ENCODE measurements around the gene TK1.

TK1 gene

DNA sequence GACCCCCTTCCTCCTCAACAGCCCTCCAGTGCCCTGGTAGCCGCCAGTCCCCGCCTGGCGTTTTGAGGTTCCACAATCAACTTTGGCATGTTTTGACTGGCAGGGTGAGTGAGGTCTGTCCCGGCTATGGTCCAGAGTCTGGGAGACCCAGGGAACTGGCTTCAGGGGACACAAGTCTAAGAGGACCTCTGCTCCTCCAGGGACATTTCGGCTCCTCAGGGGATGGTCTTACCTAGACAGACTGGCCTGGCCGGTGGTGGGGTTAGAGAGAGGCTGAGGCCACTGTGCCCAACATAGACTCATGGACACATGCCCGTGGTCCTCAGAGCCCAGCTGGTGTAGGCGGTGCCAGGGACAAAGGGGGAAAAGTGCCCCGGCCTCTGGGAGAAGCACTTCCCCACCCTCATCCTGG, 54.1 kb downstream of the TK1 start:
- DNase-seq = no peak

GRCh38 chr17:78132084-78132676, 54.7 kb downstream of the TK1 start:
- no peak for DNase-seq

- no peak for DNase-seq
Measured at GRCh38 chr17:78131172-78132083, 55.4 kb downstream of the TK1 start.

GRCh38 chr17:78130437-78131101, 56.3 kb downstream of the TK1 start, which contains the start of gene TMC8:
TMC8 (plus strand) TSS chr17:78130771; CDS start chr17:78131589, 818 bp downstream.
- DNase-seq = no peak

GRCh38 chr17:78130090-78130436, 56.8 kb downstream of the TK1 start:
- DNase-seq = no peak

GRCh38 chr17:78129351-78130089, 57.3 kb downstream of the TK1 start:
- no peak for DNase-seq

- DNase-seq = no peak
Measured at GRCh38 chr17:78128551-78129350, 58.1 kb downstream of the TK1 start, which contains the start of gene TMC6. TMC6 (minus strand) TSS chr17:78128755; CDS start chr17:78126832, 1,923 bp downstream.

GRCh38 chr17:78127888-78128550, 58.8 kb downstream of the TK1 start:
- no peak for DNase-seq

DNA sequence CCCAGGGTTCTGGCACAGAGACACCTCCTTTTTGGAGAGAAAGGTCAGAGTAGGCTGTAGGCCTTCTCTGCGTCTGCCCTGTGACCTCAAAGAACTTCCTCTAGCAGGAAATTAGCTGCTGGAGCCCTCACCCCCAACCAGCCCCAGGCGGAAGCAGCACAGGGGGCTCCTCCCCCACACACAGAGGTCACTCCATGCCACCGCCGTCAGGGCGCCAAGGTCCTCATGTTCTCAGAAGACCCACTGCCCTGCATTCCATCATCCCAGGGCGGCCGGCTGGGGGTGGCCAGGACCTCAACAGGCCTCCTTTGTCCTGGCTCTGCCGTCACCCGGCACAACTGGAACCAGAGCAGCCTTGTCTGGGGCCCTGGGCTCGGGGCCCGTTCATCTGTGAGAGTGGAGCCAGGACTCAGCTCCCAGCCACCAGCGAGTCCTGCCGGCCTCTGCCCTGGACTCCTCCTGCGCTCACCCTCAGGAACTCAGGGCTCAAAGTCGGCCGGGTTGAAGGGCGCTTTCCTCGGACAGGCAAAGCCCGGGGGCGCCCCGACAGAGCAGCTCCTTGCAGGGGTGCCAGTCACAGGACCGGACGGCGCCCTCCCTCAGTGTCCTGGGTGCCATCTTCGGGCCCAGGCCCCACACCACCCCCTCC, 59.5 kb downstream of the TK1 start:
- no peak for DNase-seq

DNA sequence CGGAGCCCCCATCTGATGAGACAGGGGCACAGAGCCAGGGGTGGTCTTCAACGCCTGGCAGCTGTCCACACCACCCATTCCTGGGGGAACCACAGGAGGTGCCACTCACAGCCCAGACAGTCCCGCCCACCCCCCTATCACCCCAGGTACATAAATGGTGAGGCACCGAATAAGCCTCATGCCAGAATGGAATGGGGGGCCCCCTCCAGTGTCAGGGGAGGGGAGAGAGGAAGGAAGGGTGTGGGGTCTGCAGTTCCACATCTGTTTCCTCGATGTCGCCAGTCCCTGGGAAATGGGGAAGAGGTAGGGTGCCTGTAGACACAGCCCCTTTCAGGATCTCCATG, 60.0 kb downstream of the TK1 start:
- no peak for DNase-seq

DNA sequence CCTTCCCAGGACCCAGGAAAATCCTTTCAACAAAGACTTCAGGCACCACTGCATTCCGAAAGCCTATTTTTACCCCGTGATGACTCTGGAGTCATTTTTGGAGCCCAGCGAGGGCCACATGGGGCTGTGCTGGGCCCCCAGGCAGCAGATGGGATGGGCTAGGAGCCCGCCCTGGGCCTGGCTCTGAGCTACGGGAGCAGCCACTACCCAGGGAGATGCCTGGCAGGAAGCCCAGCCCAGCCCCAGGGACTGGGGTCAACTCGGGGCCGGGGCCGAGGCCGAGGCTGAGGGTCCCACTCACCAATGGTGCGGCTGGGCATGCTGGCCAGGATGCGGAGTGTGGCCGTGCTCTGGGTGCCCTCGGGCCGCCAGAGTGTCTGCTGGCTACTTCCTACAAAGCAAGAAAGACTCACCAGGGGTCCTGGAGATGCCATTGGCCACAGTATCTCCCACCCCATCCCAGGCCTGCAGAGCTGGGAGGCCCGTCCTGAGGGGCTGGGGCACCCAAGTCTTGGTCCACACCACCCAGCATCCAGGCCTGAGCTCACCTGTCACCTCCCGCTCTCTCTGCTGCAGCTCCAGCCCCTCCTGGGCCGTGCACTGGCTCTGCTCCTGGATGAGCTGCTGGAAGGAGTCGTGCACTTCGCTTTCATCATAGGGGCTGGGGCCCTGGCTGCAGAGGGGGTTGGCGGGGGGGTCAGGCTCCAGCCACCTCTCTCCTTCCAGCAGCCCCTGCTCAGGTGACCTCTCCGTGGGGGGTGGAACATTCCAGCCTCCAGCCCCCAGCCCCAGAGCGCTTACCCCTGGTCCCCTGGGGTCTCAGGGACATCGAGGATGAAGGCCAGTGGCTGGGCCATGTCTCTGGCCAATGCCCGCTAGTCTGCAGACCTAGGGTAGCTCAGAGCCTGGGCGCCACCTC, 60.6 kb downstream of the TK1 start:
- DNase-seq = no peak

GRCh38 chr17:78125138-78125913, 61.5 kb downstream of the TK1 start:
- no peak for DNase-seq

- DNase-seq = no peak
Measured at GRCh38 chr17:78124836-78125137, 62.1 kb downstream of the TK1 start.

All from cerebellar nuclear complex (tissue), 1 donor.